Neural progenitor cell (in vitro differentiated cells): Measurements from ENCODE around the gene XPO4. TPM values are rescaled to one million over a fixed set of nuclear protein-coding genes. Genes with fewer than 3 reads are reported as not detected.
"Not testable (repeated sequence)": the region's sequence is repeated elsewhere in the genome, so short reads cannot be mapped to it uniquely, and the experiment has no call there.

Experiments
- DNase-seq: peaks from one replicate; pipeline ENCODE4 v3.0.0-alpha.2; 2016; ENCODE audit warnings: low spot score
- H2AFZ ChIP-seq: fragments of 200-600 bp; sonication (generic); replicated peaks from 2 replicates; pipeline ENCODE4 v1.6.1; 2016; ENCODE audit warnings: antibody characterized with exemption
- H3F3A ChIP-seq: fragments of 200-600 bp; sonication (generic); 2 replicates; pipeline ENCODE4 v1.6.1; 2016; ENCODE audit warnings: antibody characterized with exemption, low read depth
- H3K27ac ChIP-seq: fragments of 200-600 bp; sonication (generic); 2 replicates; pipeline ENCODE4 v1.5.1; 2016; ENCODE audit warnings: mild to moderate bottlenecking
- H3K27me3 ChIP-seq: fragments of 200-600 bp; sonication (generic); 2 replicates; pipeline ENCODE4 v1.6.1; 2016; ENCODE audit warnings: mild to moderate bottlenecking, moderate library complexity
- H3K36me3 ChIP-seq: fragments of 200-600 bp; sonication (generic); 2 replicates; pipeline ENCODE4 v1.5.1; 2016
- H3K4me1 ChIP-seq: fragments of 200-600 bp; sonication (generic); 2 replicates; pipeline ENCODE4 v1.6.1; 2016; ENCODE audit warnings: mixed run types
- H3K4me2 ChIP-seq: fragments of 200-600 bp; sonication (generic); 2 replicates; pipeline ENCODE4 v1.6.1; 2016
- H3K4me3 ChIP-seq: fragments of 200-600 bp; sonication (generic); 2 replicates; pipeline ENCODE4 v1.5.1; 2016
- H3K79me2 ChIP-seq: fragments of 200-600 bp; sonication (generic); 2 replicates; pipeline ENCODE4 v1.6.1; 2016; ENCODE audit warnings: low read depth
- H3K9ac ChIP-seq: fragments of 200-600 bp; sonication (generic); 2 replicates; pipeline ENCODE4 v1.6.1; 2016
- H3K9me3 ChIP-seq: fragments of 200-600 bp; sonication (generic); 2 replicates; pipeline ENCODE4 v1.5.1; 2016; ENCODE audit warnings: low read depth
- H4K20me1 ChIP-seq: fragments of 200-600 bp; sonication (generic); 2 replicates; pipeline ENCODE4 v1.6.1; 2016; ENCODE audit warnings: low read depth
- H3K27ac Mint-ChIP-seq: 3 replicates; pipeline ENCODE4 v1.8.0; 2021; ENCODE audit warnings: mixed read lengths
- H3K27me3 Mint-ChIP-seq: 2 replicates; pipeline ENCODE4 v1.8.0; 2022; ENCODE audit warnings: low read depth, mild to moderate bottlenecking, inconsistent platforms, moderate library complexity, mixed read lengths; ENCODE audit not compliant: insufficient read depth
- H3K36me3 Mint-ChIP-seq: 3 replicates; pipeline ENCODE4 v1.8.0; 2021; ENCODE audit warnings: mixed read lengths
- H3K4me1 Mint-ChIP-seq: 3 replicates; pipeline ENCODE4 v1.8.0; 2021; ENCODE audit warnings: mixed read lengths
- H3K4me3 Mint-ChIP-seq: 3 replicates; pipeline ENCODE4 v1.8.0; 2021; ENCODE audit warnings: mild to moderate bottlenecking, moderate library complexity, mixed read lengths
- H3K9me3 Mint-ChIP-seq: 3 replicates; pipeline ENCODE4 v1.8.0; 2020; ENCODE audit warnings: mixed read lengths
- EZH2 ChIP-seq: fragments of 200-600 bp; sonication (generic); IDR thresholded peaks from 2 replicates; pipeline ENCODE4 v1.6.1; 2017; ENCODE audit warnings: antibody characterized with exemption, mild to moderate bottlenecking, moderate library complexity
- EZH2phosphoT487 ChIP-seq: fragments of 200-600 bp; sonication (generic); IDR thresholded peaks from 2 replicates; pipeline ENCODE4 v1.6.1; 2017; ENCODE audit warnings: antibody characterized with exemption
- total RNA-seq: library from RNA; depleted of rRNA; stranded (reverse); fragments of >200 nt; gene quantifications from 2 replicates; pipeline ENCODE4 v1.2.3, GENCODE V29; 2015; ENCODE audit warnings: low replicate concordance
- TF ChIP-seq, protein P1 (sequence below): fragments of 200-600 bp; sonication (generic); IDR thresholded peaks from 2 replicates; pipeline ENCODE4 v1.5.1; 2017; ENCODE audit warnings: antibody characterized with exemption, mild to moderate bottlenecking

Gene XPO4
- total RNA-seq, 1 donor from 2014 or later = 44.9 TPM

DNA sequence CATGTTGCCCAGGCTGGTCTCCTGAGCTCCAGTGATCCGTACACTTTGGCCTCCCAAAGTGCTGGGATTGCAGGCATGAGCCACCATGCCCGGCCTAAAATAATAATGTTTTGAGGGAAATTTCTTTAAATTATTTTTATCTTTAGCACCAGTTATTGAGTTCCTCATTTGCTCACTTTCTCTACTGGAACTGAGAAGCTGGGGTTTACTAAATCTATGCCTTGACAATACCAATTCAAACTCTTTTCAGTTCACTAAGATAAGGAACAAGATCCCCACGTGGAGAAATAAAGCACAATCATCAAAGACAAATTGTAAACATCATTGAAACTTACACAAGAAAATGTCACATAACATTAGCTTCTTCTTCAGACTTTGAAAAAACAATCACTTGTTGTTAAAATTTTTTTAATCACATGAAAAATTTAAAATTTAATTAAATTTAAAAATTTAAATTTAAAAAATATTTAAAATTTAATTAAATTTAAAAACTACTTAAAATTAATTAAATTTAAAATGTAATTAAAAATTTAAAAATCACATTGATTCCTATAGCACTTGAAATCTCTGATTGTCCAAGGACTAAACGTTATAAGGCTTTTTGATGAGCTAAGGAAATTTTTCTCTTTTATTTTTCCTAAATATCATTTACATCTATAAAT, 25.2 kb upstream of the XPO4 start:
- Histone ChIP-seq H3K9ac (no peak overlapping the region), H3K4me3 (no peak overlapping the region), H3K27me3 (no peaks in the 10 kb centered on the region), H2AFZ (no peak overlapping the region), H3K4me1 (no peaks in the 10 kb centered on the region), H3F3A (no peaks in the 10 kb centered on the region), H3K36me3 (no peaks in the 10 kb centered on the region), H3K27ac (no peak overlapping the region), H3K79me2 (no peaks in the 10 kb centered on the region), H3K4me2 (no peak overlapping the region), H4K20me1 (no peaks in the 10 kb centered on the region), H3K9me3 (no peaks in the 10 kb centered on the region)
- H3K4me1 Mint-ChIP-seq = peaks cover 4% of the 10 kb centered on the region
- no peak overlapping the region for H3K4me3 Mint-ChIP-seq
- H3K9me3 Mint-ChIP-seq = no peaks in the 10 kb centered on the region
- TF ChIP-seq EZH2 (no peak), EZH2phosphoT487 (no peak)
- TF ChIP-seq, protein P1, sequence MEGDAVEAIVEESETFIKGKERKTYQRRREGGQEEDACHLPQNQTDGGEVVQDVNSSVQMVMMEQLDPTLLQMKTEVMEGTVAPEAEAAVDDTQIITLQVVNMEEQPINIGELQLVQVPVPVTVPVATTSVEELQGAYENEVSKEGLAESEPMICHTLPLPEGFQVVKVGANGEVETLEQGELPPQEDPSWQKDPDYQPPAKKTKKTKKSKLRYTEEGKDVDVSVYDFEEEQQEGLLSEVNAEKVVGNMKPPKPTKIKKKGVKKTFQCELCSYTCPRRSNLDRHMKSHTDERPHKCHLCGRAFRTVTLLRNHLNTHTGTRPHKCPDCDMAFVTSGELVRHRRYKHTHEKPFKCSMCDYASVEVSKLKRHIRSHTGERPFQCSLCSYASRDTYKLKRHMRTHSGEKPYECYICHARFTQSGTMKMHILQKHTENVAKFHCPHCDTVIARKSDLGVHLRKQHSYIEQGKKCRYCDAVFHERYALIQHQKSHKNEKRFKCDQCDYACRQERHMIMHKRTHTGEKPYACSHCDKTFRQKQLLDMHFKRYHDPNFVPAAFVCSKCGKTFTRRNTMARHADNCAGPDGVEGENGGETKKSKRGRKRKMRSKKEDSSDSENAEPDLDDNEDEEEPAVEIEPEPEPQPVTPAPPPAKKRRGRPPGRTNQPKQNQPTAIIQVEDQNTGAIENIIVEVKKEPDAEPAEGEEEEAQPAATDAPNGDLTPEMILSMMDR = no peak
- no peak for DNase-seq
- H3K27ac Mint-ChIP-seq = no peak overlapping the region
- H3K27me3 Mint-ChIP-seq = no peaks in the 10 kb centered on the region
- H3K36me3 Mint-ChIP-seq = no peaks in the 10 kb centered on the region

- H3K79me2 ChIP-seq = not testable (repeated sequence)
Measured at GRCh38 chr13:20925395-20925790, 22.8 kb upstream of the XPO4 start.

GRCh38 chr13:20924758-20925394, 22.3 kb upstream of the XPO4 start:
- Histone ChIP-seq H3K9ac (no peak overlapping the region), H3F3A (no peaks in the 10 kb centered on the region), H3K9me3 (no peaks in the 10 kb centered on the region), H3K36me3 (no peaks in the 10 kb centered on the region), H3K79me2 (no peaks in the 10 kb centered on the region), H2AFZ (no peak overlapping the region), H3K4me3 (no peak overlapping the region), H3K4me1 (no peaks in the 10 kb centered on the region), H3K27me3 (no peaks in the 10 kb centered on the region), H3K27ac (no peak overlapping the region), H4K20me1 (no peaks in the 10 kb centered on the region), H3K4me2 (no peak overlapping the region)
- no peak overlapping the region for H3K27ac Mint-ChIP-seq
- DNase-seq = peak; percentile 91
- H3K9me3 Mint-ChIP-seq = no peaks in the 10 kb centered on the region
- H3K27me3 Mint-ChIP-seq = peaks cover 2% of the 10 kb centered on the region
- H3K4me1 Mint-ChIP-seq = peaks cover 4% of the 10 kb centered on the region
- H3K4me3 Mint-ChIP-seq = no peak overlapping the region
- no peak for TF ChIP-seq EZH2phosphoT487
- TF ChIP-seq, protein P1 = peak; percentile 97
- H3K36me3 Mint-ChIP-seq = no peaks in the 10 kb centered on the region

More at GRCh38 chr13:20925395-20925790, 22.8 kb upstream of the XPO4 start:
- H3K36me3 Mint-ChIP-seq, H3K4me1 Mint-ChIP-seq, H2AFZ ChIP-seq, H3K4me2 ChIP-seq, H4K20me1 ChIP-seq, H3K9me3 Mint-ChIP-seq, DNase-seq, H3K4me3 ChIP-seq, H3K27me3 Mint-ChIP-seq, H3K27me3 ChIP-seq, H3K27ac ChIP-seq, H3K27ac Mint-ChIP-seq, H3K36me3 ChIP-seq, H3K9me3 ChIP-seq, H3K4me3 Mint-ChIP-seq, H3K9ac ChIP-seq, H3K4me1 ChIP-seq, H3F3A ChIP-seq: not testable (repeated sequence)

- no peak overlapping the region for H3K27ac Mint-ChIP-seq
- H3K36me3 Mint-ChIP-seq = no peaks in the 10 kb centered on the region
- peaks cover 4% of the 10 kb centered on the region for H3K4me1 Mint-ChIP-seq
- Histone ChIP-seq H3K9me3 (no peaks in the 10 kb centered on the region), H3K4me1 (no peaks in the 10 kb centered on the region), H3K27ac (no peak overlapping the region), H3K4me3 (no peak overlapping the region), H3K79me2 (no peaks in the 10 kb centered on the region), H3K27me3 (no peaks in the 10 kb centered on the region), H4K20me1 (no peaks in the 10 kb centered on the region), H3K9ac (no peak overlapping the region), H3K4me2 (no peak overlapping the region), H3F3A (no peaks in the 10 kb centered on the region), H2AFZ (peak overlapping the region; percentile 72), H3K36me3 (no peaks in the 10 kb centered on the region)
- DNase-seq = no peak
- H3K4me3 Mint-ChIP-seq = no peak overlapping the region
- H3K27me3 Mint-ChIP-seq = peaks cover 2% of the 10 kb centered on the region
- TF ChIP-seq, protein P1 = no peak
- TF ChIP-seq EZH2 = no peak
- no peak for TF ChIP-seq EZH2phosphoT487
- H3K9me3 Mint-ChIP-seq = no peaks in the 10 kb centered on the region
Measured at GRCh38 chr13:20923272-20923671, 20.7 kb upstream of the XPO4 start.
